Caco-2 (cell line): ENCODE measurements around the gene LHPP. TPM values are rescaled to one million over a fixed set of nuclear protein-coding genes. Genes with fewer than 3 reads are reported as not detected.
"Not testable (repeated sequence)": the region's sequence is repeated elsewhere in the genome, so short reads cannot be mapped to it uniquely, and the experiment has no call there.

Experiments used
- BruUV-seq: library from RNA; stranded (reverse); fragments of 400-500 nt; replicated peaks from 2 replicates; lab custom pipeline; 2021; lab: Mats Ljungman, UMichigan
- CTCF ChIA-PET: fragments of 300-600 bp; sonication (Branson Sonifier 250); formaldehyde crosslinking; loops from one replicate; lab custom pipeline; 2022; ENCODE audit warnings: antibody characterized with exemption; lab: Charles Lee
- POLR2A ChIA-PET: fragments of 300-600 bp; sonication (Branson Sonifier 250); formaldehyde crosslinking; loops from one replicate; lab custom pipeline; 2022; ENCODE audit warnings: antibody characterized with exemption; lab: Charles Lee
- DNase-seq, 2 experiments: peaks; one replicate each; pipeline versions ENCODE4 v3.0.0 to v3.0.0-alpha.2; 2020 to 2022
- H3K27me3 ChIP-seq: replicated peaks from 2 replicates; pipeline ENCODE4 v1.6.0; 2011; ENCODE audit warnings: low read length; ENCODE audit not compliant: control insufficient read depth, insufficient read depth
- H3K36me3 ChIP-seq: 2 replicates; pipeline ENCODE4 v1.5.1; 2011; ENCODE audit warnings: low read length; ENCODE audit not compliant: control insufficient read depth, insufficient read depth
- H3K4me1 ChIP-seq: fragments of 250-450 bp; sonication (Bioruptor Pico); 2 replicates; pipeline ENCODE4 v1.5.1; 2020; ENCODE audit warnings: mild to moderate bottlenecking
- H3K4me3 ChIP-seq: 2 replicates; pipeline ENCODE4 v1.5.1; 2011; ENCODE audit warnings: low read depth, mild to moderate bottlenecking, control low read depth, low read length
- H3K9me3 ChIP-seq: fragments of 250-450 bp; sonication (Bioruptor Pico); 2 replicates; pipeline ENCODE4 v1.5.1; 2020; ENCODE audit warnings: mild to moderate bottlenecking, moderate library complexity
- H3K27ac Mint-ChIP-seq: one replicate; pipeline ENCODE4 v1.8.0; 2022; ENCODE audit warnings: mixed read lengths; ENCODE audit not compliant: unreplicated experiment
- H3K27me3 Mint-ChIP-seq: one replicate; pipeline ENCODE4 v1.8.0; 2022; ENCODE audit warnings: mixed read lengths; ENCODE audit not compliant: insufficient read depth, unreplicated experiment
- H3K36me3 Mint-ChIP-seq: one replicate; pipeline ENCODE4 v1.8.0; 2022; ENCODE audit warnings: mild to moderate bottlenecking, mixed read lengths; ENCODE audit not compliant: insufficient read depth, unreplicated experiment
- H3K4me1 Mint-ChIP-seq: one replicate; pipeline ENCODE4 v1.8.0; 2022; ENCODE audit warnings: low read depth, mixed read lengths; ENCODE audit not compliant: unreplicated experiment
- H3K4me3 Mint-ChIP-seq: one replicate; pipeline ENCODE4 v1.8.0; 2022; ENCODE audit warnings: mild to moderate bottlenecking, moderate library complexity, mixed read lengths; ENCODE audit not compliant: unreplicated experiment
- H3K9me3 Mint-ChIP-seq: one replicate; pipeline ENCODE4 v1.8.0; 2022; ENCODE audit warnings: mixed read lengths; ENCODE audit not compliant: unreplicated experiment
- intact Hi-C: fragments of 100-400 bp; cut with micrococcal nuclease; formaldehyde crosslinking; loops from one replicate; pipeline ENCODE4 v1.10.0; 2022; ENCODE audit not compliant: unreplicated experiment
- total RNA-seq: library from RNA; stranded (reverse); gene quantifications from 2 replicates; pipeline ENCODE4 v1.2.3, GENCODE V29; 2022
- TF ChIP-seq, protein P1 (sequence below), 2 experiments: fragments of 200-600 bp in 1 of 2; IDR thresholded peaks; 1 replicate in 1 of 2; 2 replicates in 1 of 2; pipeline versions ENCODE4 v1.5.1 to v1.8.0; 2011 to 2022; ENCODE audit warnings: antibody characterized with exemption in 1 of 2, control low read depth in 1 of 2, inconsistent platforms in 1 of 2, low read depth in 1 of 2, low read length in 1 of 2, mild to moderate bottlenecking in 1 of 2, moderate library complexity in 1 of 2; ENCODE audit not compliant: insufficient read depth in 1 of 2, severe bottlenecking in 1 of 2, unreplicated experiment in 1 of 2

Gene LHPP
- total RNA-seq, 1 experiment from 2014 or later, result 15.9 TPM

DNA sequence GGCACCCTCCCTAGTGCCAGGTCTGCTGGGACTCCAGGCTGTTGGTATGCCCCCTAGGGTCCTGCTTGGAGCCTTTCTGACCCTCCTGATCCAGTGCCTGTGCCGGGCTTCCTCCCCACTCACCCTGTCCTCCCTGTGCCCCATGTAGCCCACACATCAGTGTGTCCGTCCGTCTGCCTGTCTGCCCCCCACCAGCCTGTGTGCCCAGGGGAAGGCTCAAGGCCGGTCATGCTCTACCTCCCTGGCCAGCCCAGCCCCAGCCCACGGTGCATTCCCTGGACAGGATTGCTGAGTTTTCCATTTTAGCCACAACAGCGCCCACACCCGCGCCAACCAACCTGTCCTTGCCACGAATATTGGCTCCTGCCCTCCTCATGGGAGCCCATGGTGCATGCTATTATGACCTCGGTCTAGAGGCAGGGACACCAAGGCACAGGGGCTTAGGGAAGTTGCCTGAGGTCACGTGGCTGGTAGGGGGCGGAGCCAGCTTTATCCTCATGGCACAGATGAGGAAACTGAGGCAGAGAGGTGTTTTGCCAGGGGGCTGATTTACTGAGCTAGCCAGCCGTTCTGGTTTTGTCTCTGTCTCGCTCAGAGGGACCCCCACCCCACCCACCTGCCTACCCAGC lies 146.6 kb downstream of the LHPP start:
- TF ChIP-seq, protein P1, sequence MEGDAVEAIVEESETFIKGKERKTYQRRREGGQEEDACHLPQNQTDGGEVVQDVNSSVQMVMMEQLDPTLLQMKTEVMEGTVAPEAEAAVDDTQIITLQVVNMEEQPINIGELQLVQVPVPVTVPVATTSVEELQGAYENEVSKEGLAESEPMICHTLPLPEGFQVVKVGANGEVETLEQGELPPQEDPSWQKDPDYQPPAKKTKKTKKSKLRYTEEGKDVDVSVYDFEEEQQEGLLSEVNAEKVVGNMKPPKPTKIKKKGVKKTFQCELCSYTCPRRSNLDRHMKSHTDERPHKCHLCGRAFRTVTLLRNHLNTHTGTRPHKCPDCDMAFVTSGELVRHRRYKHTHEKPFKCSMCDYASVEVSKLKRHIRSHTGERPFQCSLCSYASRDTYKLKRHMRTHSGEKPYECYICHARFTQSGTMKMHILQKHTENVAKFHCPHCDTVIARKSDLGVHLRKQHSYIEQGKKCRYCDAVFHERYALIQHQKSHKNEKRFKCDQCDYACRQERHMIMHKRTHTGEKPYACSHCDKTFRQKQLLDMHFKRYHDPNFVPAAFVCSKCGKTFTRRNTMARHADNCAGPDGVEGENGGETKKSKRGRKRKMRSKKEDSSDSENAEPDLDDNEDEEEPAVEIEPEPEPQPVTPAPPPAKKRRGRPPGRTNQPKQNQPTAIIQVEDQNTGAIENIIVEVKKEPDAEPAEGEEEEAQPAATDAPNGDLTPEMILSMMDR (IDR thresholded peaks at IDR 0.05; ENCODE audit: insufficient read depth in 1 of 2, low read depth in 1 of 2, low read length in 1 of 2, severe bottlenecking in 1 of 2, unreplicated experiment in 1 of 2), result no peak
- no peaks in the 10 kb centered on the region for H3K9me3 Mint-ChIP-seq
- no TSS peak for BruUV-seq

DNA sequence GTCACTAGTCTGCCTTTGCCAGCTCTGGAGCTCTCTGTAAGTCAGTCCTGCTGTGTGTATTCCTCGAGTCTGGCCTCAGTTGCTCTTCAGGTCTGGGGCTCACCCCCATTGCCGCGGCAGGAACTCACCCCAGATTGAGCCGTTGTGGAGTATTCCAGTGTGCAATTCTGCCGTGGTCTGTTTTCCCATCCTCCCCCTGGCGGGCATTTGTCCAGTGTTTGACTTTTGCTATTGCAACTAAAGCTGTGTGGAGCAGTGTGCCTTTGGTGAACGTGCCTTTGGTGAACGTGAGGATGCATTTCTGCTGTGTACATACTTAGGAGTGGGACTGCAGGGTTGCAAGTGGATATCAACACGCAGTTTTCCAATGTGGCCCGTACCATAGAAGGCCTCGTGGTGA lies 148.1 kb downstream of the LHPP start:
- ChIA-PET CTCF (interaction anchor here (0.7 kb wide), 1 partner anchor 115 kb away, joined by 4 read pairs; no protein-coding TSS in a partner anchor), POLR2A (no interaction called here)
- no peak overlapping the region for H3K4me3 ChIP-seq
- H3K4me1 Mint-ChIP-seq, result no peaks in the 10 kb centered on the region
- peaks cover 5% of the 10 kb centered on the region for H3K36me3 Mint-ChIP-seq
- no TSS peak for BruUV-seq
- no peak overlapping the region for H3K4me3 Mint-ChIP-seq
- intact Hi-C loops, result no loop called here
- no peaks in the 10 kb centered on the region for H3K36me3 ChIP-seq
- DNase-seq, result no peak
- H3K27me3 ChIP-seq, result no peaks in the 10 kb centered on the region
- H3K4me1 ChIP-seq, result no peaks in the 10 kb centered on the region
- H3K9me3 Mint-ChIP-seq, result no peaks in the 10 kb centered on the region
- no peaks in the 10 kb centered on the region for H3K9me3 ChIP-seq
- TF ChIP-seq, protein P1 (IDR thresholded peaks at IDR 0.05; ENCODE audit: insufficient read depth in 1 of 2, low read depth in 1 of 2, low read length in 1 of 2, severe bottlenecking in 1 of 2, unreplicated experiment in 1 of 2), result peak in 1 of 2 experiments; percentile 15
- H3K27me3 Mint-ChIP-seq, result no peaks in the 10 kb centered on the region
- H3K27ac Mint-ChIP-seq, result no peak overlapping the region

More for the DNA sequence above, 146.6 kb downstream of the LHPP start:
- Mint-ChIP-seq H3K27me3 (no peaks in the 10 kb centered on the region), H3K4me3 (no peak overlapping the region), H3K27ac (peak overlapping the region; percentile 59), H3K36me3 (peaks cover 5% of the 10 kb centered on the region), H3K4me1 (no peaks in the 10 kb centered on the region)
- Histone ChIP-seq H3K9me3 (no peaks in the 10 kb centered on the region), H3K36me3 (no peaks in the 10 kb centered on the region), H3K4me3 (no peak overlapping the region), H3K27me3 (no peaks in the 10 kb centered on the region), H3K4me1 (no peaks in the 10 kb centered on the region)
- ChIA-PET POLR2A (interaction anchor here (0.5 kb wide), 1 partner anchor 79 kb away, joined by 6 read pairs; no protein-coding TSS in a partner anchor), CTCF (no interaction called here)
- intact Hi-C loops, result no loop called here
- DNase-seq, result no peak

DNA sequence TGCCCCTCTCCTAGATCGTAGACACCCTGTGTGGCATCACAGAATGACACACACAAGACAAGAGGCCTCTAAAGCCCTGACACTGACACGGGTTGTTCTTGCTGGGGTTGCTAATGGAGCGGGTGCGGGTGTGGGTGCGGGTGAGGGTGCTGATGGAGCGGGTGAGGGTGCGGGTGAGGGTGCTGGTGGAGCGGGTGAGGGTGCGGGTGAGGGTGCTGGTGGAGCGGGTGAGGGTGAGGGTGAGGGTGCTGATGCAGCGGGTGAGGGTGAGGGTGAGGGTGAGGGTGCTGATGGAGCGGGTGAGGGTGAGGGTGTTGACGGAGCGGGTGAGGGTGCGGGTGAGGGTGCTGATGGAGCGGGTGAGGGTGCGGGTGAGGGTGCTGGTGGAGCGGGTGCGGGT lies 148.6 kb downstream of the LHPP start:
- H3K27me3 Mint-ChIP-seq, H3K4me3 ChIP-seq, POLR2A ChIA-PET, H3K27ac Mint-ChIP-seq, H3K4me1 Mint-ChIP-seq, BruUV-seq, CTCF ChIA-PET, intact Hi-C loops, H3K36me3 Mint-ChIP-seq, H3K9me3 ChIP-seq, H3K4me1 ChIP-seq, H3K27me3 ChIP-seq, H3K4me3 Mint-ChIP-seq, H3K9me3 Mint-ChIP-seq, H3K36me3 ChIP-seq: not testable (repeated sequence)
- peak in 1 of 2 experiments; percentile 56 for DNase-seq

DNA sequence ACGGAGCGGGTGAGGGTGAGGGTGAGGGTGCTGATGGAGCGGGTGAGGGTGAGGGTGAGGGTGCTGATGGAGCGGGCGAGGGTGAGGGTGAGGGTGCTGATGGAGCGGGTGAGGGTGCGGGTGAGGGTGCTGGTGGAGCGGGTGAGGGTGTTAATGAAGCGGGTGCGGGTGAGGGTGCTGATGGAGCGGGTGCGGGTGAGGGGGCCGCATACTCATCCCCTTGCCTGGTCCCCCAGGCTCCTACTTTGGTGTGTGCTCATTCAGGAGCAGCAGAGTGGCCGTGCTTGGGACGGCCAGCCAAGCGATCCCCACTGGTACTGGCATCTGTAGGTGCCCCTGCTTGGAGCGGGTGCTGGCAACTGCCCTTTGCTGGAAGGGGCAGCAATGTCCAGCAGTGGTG lies 149.2 kb downstream of the LHPP start:
- DNase-seq, H3K27ac Mint-ChIP-seq, POLR2A ChIA-PET, intact Hi-C loops, H3K36me3 Mint-ChIP-seq, H3K27me3 ChIP-seq, H3K4me1 ChIP-seq, CTCF ChIA-PET, H3K4me3 Mint-ChIP-seq, H3K4me3 ChIP-seq, H3K36me3 ChIP-seq, H3K4me1 Mint-ChIP-seq, H3K9me3 Mint-ChIP-seq, BruUV-seq, H3K9me3 ChIP-seq, H3K27me3 Mint-ChIP-seq: not testable (repeated sequence)
